ENCODE results near the gene SLC44A4. TPM values are rescaled to one million over a fixed set of nuclear protein-coding genes. Genes with fewer than 3 reads are reported as not detected.
"Not testable (repeated sequence)": the region's sequence is repeated elsewhere in the genome, so short reads cannot be mapped to it uniquely, and the experiment has no call there.

SLC44A4 gene
- total RNA-seq, 1 experiment from 2014 or later: 3.1 TPM

DNA sequence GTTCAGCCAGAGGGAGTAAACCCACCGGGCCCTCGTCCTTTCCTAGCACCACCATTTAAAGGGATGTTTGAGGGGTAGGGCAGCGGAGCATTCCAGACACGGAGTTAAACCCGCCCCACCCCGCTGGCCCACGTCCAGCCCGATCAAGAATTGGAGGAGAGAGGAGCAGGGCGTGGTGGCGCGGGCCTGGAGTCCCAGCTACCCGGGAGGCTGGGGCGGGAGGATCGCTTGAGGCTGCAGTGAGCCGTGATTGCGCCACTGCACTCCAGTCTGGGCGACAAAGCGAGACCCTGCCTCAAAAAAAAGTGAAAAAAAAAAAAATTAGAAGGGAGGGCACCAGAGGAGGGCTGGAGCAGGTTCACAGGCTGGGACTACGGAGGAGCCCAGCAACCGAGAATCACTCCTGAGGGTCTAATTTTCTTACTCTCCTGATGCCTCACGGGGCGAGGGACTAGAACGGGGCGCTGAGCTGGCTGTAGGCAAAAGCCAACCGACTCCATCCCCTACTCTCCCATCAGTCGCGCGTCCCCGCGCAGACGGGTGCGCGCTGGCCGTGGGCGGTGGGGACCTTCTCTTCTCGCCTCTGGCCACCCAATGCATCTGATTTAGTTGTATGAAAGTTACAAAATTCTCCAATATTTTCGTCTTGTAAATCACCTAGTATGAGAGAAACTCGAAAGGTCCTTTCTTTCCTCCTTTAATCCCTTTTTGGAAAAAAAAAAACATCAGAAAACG lies 57.3 kb downstream of the SLC44A4 start (continued):
- TF ChIP-seq OVOL2 (CRISPR knock-in tag; IDR thresholded peaks at IDR 0.05; ENCODE audit: borderline replicate concordance): no peak

DNA sequence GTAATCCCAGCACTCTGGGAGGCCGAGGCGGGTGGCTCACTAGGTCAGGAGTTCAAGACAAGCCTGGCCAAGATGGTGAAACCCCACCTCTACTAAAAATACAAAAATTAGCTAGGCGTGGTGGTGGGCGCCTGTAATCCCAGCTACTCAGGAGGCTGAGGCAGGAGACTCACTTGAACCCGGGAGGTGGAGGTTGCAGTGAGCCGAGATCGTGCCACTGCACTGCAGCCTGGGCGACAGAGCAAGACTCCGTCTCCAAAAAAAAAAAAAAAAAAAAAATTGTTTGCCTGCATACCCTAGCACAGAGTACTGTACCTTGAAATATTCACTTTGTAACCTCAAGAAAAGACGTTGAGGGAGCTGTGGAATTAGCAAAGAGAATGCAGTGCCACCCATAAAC lies 58.4 kb downstream of the SLC44A4 start:
- H3K4me3 Mint-ChIP-seq; DNase-seq (ENCODE audit: low spot score); CTCF ChIA-PET; H3K9me3 Mint-ChIP-seq; H3K27me3 Mint-ChIP-seq (ENCODE audit: low read depth); ATAC-seq; H3K27ac Mint-ChIP-seq; H3K36me3 Mint-ChIP-seq: not testable (repeated sequence)
- POLR2A ChIA-PET: interaction anchor here (1.1 kb wide), 1 partner anchor 139 kb away, joined by 4 read pairs; no protein-coding TSS in a partner anchor
- peaks cover 54% of the 10 kb centered on the region for H3K4me1 Mint-ChIP-seq

DNA sequence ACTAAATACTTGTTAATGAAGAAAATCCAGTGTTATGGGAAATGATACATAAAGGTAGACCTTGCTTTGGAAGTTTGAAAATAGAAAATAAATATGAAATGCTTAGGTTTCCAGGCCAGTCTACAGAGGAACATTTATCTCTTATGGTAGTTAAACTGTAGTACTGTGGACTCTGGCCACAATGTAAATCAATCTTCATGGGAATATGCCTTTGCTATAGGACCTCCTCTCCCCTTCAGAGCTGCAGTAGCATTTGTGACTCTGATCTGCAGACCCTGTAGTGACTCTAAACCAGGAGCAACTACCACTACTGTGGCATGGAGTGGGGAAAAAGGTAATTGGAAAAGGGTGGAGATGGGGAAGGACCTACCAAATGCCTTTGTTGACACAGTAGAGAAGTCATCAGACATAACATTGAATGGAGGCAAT lies 58.9 kb downstream of the SLC44A4 start:
- H3K4me3 Mint-ChIP-seq: peak overlapping the region; percentile 24; the same call in 1 of the 2 replicates
- POLR2A ChIA-PET: interaction anchor here (1.1 kb wide), 1 partner anchor 138 kb away, joined by 4 read pairs; no protein-coding TSS in a partner anchor

More for the DNA sequence above, 58.9 kb downstream of the SLC44A4 start:
- no peak for ATAC-seq
- no peak for DNase-seq (ENCODE audit: low spot score)
- Mint-ChIP-seq H3K27me3 (ENCODE audit: low read depth) (no peaks in the 10 kb centered on the region; the same call in 1 of the 2 replicates), H3K27ac (peak overlapping the region; percentile 89; the same call in 1 of the 2 replicates), H3K9me3 (no peaks in the 10 kb centered on the region; the same call in 1 of the 2 replicates), H3K36me3 (peaks cover 4% of the 10 kb centered on the region; the same call in 1 of the 2 replicates), H3K4me1 (peaks cover 49% of the 10 kb centered on the region)
- CTCF ChIA-PET: no interaction called here
- TF ChIP-seq ZNF317 (CRISPR knock-in tag; IDR thresholded peaks at IDR 0.05; ENCODE audit: borderline replicate concordance, low read depth) (no peak), NR2C2 (CRISPR knock-in tag; IDR thresholded peaks at IDR 0.05) (no peak), RELA (CRISPR knock-in tag; IDR thresholded peaks at IDR 0.05; ENCODE audit: borderline replicate concordance) (no peak), HMGA2 (CRISPR knock-in tag; IDR thresholded peaks at IDR 0.05) (no peak), NR1H2 (CRISPR knock-in tag; IDR thresholded peaks at IDR 0.05) (no peak), GABPB1 (CRISPR knock-in tag; IDR thresholded peaks at IDR 0.05) (no peak), NFYB (CRISPR knock-in tag; conservative IDR thresholded peaks at IDR 0.05; ENCODE audit: low read depth) (no peak), ZNF396 (CRISPR knock-in tag; IDR thresholded peaks at IDR 0.05; ENCODE audit: borderline replicate concordance) (no peak), CREB1 (CRISPR knock-in tag; IDR thresholded peaks at IDR 0.05) (no peak), TEAD1 (CRISPR knock-in tag; IDR thresholded peaks at IDR 0.05) (no peak), IRF2 (CRISPR knock-in tag; IDR thresholded peaks at IDR 0.05; ENCODE audit: borderline replicate concordance, low read depth) (no peak)
- TF ChIP-seq, protein P1, sequence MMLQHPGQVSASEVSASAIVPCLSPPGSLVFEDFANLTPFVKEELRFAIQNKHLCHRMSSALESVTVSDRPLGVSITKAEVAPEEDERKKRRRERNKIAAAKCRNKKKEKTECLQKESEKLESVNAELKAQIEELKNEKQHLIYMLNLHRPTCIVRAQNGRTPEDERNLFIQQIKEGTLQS (CRISPR knock-in tag; conservative IDR thresholded peaks at IDR 0.05): no peak
- TF ChIP-seq, protein P2, sequence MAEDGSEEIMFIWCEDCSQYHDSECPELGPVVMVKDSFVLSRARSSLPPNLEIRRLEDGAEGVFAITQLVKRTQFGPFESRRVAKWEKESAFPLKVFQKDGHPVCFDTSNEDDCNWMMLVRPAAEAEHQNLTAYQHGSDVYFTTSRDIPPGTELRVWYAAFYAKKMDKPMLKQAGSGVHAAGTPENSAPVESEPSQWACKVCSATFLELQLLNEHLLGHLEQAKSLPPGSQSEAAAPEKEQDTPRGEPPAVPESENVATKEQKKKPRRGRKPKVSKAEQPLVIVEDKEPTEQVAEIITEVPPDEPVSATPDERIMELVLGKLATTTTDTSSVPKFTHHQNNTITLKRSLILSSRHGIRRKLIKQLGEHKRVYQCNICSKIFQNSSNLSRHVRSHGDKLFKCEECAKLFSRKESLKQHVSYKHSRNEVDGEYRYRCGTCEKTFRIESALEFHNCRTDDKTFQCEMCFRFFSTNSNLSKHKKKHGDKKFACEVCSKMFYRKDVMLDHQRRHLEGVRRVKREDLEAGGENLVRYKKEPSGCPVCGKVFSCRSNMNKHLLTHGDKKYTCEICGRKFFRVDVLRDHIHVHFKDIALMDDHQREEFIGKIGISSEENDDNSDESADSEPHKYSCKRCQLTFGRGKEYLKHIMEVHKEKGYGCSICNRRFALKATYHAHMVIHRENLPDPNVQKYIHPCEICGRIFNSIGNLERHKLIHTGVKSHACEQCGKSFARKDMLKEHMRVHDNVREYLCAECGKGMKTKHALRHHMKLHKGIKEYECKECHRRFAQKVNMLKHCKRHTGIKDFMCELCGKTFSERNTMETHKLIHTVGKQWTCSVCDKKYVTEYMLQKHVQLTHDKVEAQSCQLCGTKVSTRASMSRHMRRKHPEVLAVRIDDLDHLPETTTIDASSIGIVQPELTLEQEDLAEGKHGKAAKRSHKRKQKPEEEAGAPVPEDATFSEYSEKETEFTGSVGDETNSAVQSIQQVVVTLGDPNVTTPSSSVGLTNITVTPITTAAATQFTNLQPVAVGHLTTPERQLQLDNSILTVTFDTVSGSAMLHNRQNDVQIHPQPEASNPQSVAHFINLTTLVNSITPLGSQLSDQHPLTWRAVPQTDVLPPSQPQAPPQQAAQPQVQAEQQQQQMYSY (CRISPR knock-in tag; IDR thresholded peaks at IDR 0.05): no peak
- TF ChIP-seq, protein P3, sequence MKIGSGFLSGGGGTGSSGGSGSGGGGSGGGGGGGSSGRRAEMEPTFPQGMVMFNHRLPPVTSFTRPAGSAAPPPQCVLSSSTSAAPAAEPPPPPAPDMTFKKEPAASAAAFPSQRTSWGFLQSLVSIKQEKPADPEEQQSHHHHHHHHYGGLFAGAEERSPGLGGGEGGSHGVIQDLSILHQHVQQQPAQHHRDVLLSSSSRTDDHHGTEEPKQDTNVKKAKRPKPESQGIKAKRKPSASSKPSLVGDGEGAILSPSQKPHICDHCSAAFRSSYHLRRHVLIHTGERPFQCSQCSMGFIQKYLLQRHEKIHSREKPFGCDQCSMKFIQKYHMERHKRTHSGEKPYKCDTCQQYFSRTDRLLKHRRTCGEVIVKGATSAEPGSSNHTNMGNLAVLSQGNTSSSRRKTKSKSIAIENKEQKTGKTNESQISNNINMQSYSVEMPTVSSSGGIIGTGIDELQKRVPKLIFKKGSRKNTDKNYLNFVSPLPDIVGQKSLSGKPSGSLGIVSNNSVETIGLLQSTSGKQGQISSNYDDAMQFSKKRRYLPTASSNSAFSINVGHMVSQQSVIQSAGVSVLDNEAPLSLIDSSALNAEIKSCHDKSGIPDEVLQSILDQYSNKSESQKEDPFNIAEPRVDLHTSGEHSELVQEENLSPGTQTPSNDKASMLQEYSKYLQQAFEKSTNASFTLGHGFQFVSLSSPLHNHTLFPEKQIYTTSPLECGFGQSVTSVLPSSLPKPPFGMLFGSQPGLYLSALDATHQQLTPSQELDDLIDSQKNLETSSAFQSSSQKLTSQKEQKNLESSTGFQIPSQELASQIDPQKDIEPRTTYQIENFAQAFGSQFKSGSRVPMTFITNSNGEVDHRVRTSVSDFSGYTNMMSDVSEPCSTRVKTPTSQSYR (CRISPR knock-in tag; IDR thresholded peaks at IDR 0.05): no peak

Data from WTC11 (cell line).